GM19238 (cell line): Measurements from ENCODE around the gene AHCYL2.
"Not testable (repeated sequence)": the region's sequence is repeated elsewhere in the genome, so short reads cannot be mapped to it uniquely, and the experiment has no call there.

Experiments used
- DNase-seq: peaks from one replicate; pipeline ENCODE4 v3.0.0; 2011; ENCODE audit warnings: low spot score; ENCODE audit not compliant: insufficient read length

The AHCYL2 gene

GRCh38 chr7:129209067-129209926, 15.5 kb upstream of the AHCYL2 start:
- no peak for DNase-seq

GRCh38 chr7:129210256-129210988, 14.4 kb upstream of the AHCYL2 start:
- DNase-seq, result peak; percentile 83

GRCh38 chr7:129210989-129211312, 13.9 kb upstream of the AHCYL2 start:
- no peak for DNase-seq

GRCh38 chr7:129212126-129212525, 12.7 kb upstream of the AHCYL2 start:
- no peak for DNase-seq

GRCh38 chr7:129212596-129212995, 12.2 kb upstream of the AHCYL2 start:
- DNase-seq, result no peak

GRCh38 chr7:129213828-129214227, 11.0 kb upstream of the AHCYL2 start:
- no peak for DNase-seq

GRCh38 chr7:129215691-129216090, 9.1 kb upstream of the AHCYL2 start:
- DNase-seq, result not testable (repeated sequence)

GRCh38 chr7:129216101-129216715, 8.6 kb upstream of the AHCYL2 start:
- DNase-seq, result not testable (repeated sequence)

GRCh38 chr7:129216821-129217416, 7.9 kb upstream of the AHCYL2 start:
- not testable (repeated sequence) for DNase-seq

GRCh38 chr7:129218514-129219062, 6.2 kb upstream of the AHCYL2 start:
- DNase-seq, result peak; percentile 67

GRCh38 chr7:129219166-129219565, 5.7 kb upstream of the AHCYL2 start:
- not testable (repeated sequence) for DNase-seq

- no peak for DNase-seq
Measured at GRCh38 chr7:129222064-129222463, 2.8 kb upstream of the AHCYL2 start.

- no peak for DNase-seq
Measured at GRCh38 chr7:129225206-129225930, 538 bp downstream of the AHCYL2 start.

- DNase-seq, result no peak
Measured at GRCh38 chr7:129225931-129226572, 1.2 kb downstream of the AHCYL2 start.

- no peak for DNase-seq
Measured at GRCh38 chr7:129227646-129228578, 3.1 kb downstream of the AHCYL2 start.

GRCh38 chr7:129228633-129229032, 3.8 kb downstream of the AHCYL2 start:
- DNase-seq, result no peak

GRCh38 chr7:129231666-129232065, 6.8 kb downstream of the AHCYL2 start:
- no peak for DNase-seq

- DNase-seq, result no peak
Measured at GRCh38 chr7:129238546-129238945, 13.7 kb downstream of the AHCYL2 start.

GRCh38 chr7:129240119-129240820, 15.4 kb downstream of the AHCYL2 start:
- DNase-seq, result no peak
